Mammary epithelial cell (primary cell): ENCODE measurements around the gene TUBA3C.

Experiments used
- CTCF ChIP-seq, 2 donors: IDR thresholded peaks in 1 of 2; conservative IDR thresholded peaks in 1 of 2; 2 replicates each; pipeline ENCODE4 v1.5.1; 2011 to 2012; ENCODE audit warnings: inconsistent platforms in 2 of 2, low read length in 2 of 2, mild to moderate bottlenecking in 2 of 2, control low read depth in 1 of 2, low read depth in 1 of 2; ENCODE audit not compliant: insufficient read depth in 1 of 2; ENCODE audit errors: extremely low read depth in 1 of 2
- EZH2 ChIP-seq: IDR thresholded peaks from 2 replicates; pipeline ENCODE4 v1.6.1; 2012; ENCODE audit warnings: low read length, inconsistent platforms, borderline replicate concordance

- TF ChIP-seq CTCF (conservative IDR thresholded peaks at IDR 0.05 in 1 of 2, IDR thresholded peaks at IDR 0.05 in 1 of 2; ENCODE audit: extremely low read depth in 1 of 2, insufficient read depth in 1 of 2, low read depth in 1 of 2, low read length in 2 of 2) (no peak), EZH2 (no peak)
These were observed 9.0 kb downstream of the TUBA3C start for GRCh38 chr13:19172647-19173030.
